A673 (cell line): ENCODE measurements around the gene TCF25.

Experiments
- CTCF ChIP-seq: fragments of 300-800, 200-600 bp; sonication (generic); conservative IDR thresholded peaks from 2 replicates; pipeline ENCODE4 v1.5.1; 2017; ENCODE audit warnings: low read depth, mild to moderate bottlenecking, antibody characterized with exemption, low read length, moderate library complexity, mixed read lengths
- EZH2 ChIP-seq: fragments of 200-600 bp; sonication (generic); IDR thresholded peaks from 2 replicates; pipeline ENCODE4 v1.6.1; 2017; ENCODE audit warnings: borderline replicate concordance, low read depth, mild to moderate bottlenecking, mixed read lengths, antibody characterized with exemption, low read length; ENCODE audit not compliant: poor library complexity, severe bottlenecking

- no peak for TF ChIP-seq CTCF
- no peak for TF ChIP-seq EZH2
Observed at GRCh38 chr16:89912627-89913026, 39.2 kb downstream of the TCF25 start.
